ENCODE results near the gene SEH1L.
"Not testable (repeated sequence)": the region's sequence is repeated elsewhere in the genome, so short reads cannot be mapped to it uniquely, and the experiment has no call there.

DNA sequence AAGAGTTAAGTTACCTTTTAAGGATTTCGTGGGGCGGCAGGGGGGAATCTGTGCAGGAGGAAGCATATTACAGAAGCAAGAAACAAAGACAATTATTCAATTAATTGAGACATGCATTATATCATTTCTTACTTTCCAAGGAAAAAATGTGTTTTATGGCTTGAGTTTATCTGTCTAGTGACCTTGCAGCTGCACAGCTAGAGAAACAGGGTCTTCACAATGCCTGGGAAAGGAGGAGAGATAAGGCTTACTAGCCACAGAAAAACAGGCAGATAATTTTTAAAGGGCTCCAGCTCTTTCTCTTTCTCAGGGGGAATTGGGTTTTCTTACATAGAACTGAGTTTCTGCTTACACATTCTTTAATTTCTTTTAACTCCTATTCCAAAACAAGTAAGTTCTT lies 49.5 kb downstream of the SEH1L start:
- TF ChIP-seq EZH2 (IDR thresholded peaks at IDR 0.05): not testable (repeated sequence)
- TF ChIP-seq, protein P1, sequence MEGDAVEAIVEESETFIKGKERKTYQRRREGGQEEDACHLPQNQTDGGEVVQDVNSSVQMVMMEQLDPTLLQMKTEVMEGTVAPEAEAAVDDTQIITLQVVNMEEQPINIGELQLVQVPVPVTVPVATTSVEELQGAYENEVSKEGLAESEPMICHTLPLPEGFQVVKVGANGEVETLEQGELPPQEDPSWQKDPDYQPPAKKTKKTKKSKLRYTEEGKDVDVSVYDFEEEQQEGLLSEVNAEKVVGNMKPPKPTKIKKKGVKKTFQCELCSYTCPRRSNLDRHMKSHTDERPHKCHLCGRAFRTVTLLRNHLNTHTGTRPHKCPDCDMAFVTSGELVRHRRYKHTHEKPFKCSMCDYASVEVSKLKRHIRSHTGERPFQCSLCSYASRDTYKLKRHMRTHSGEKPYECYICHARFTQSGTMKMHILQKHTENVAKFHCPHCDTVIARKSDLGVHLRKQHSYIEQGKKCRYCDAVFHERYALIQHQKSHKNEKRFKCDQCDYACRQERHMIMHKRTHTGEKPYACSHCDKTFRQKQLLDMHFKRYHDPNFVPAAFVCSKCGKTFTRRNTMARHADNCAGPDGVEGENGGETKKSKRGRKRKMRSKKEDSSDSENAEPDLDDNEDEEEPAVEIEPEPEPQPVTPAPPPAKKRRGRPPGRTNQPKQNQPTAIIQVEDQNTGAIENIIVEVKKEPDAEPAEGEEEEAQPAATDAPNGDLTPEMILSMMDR (IDR thresholded peaks at IDR 0.05): not testable (repeated sequence)
